NCI-H460 (cell line): ENCODE measurements around the gene CD27. TPM values are rescaled to one million over a fixed set of nuclear protein-coding genes. Genes with fewer than 3 reads are reported as not detected.
"Not testable (repeated sequence)": the region's sequence is repeated elsewhere in the genome, so short reads cannot be mapped to it uniquely, and the experiment has no call there.

Source experiments
- DNase-seq: peaks from one replicate; pipeline ENCODE4 v3.0.0-alpha.2; 2016; ENCODE audit warnings: low read depth; ENCODE audit errors: extremely low read depth
- total RNA-seq: library from RNA; depleted of rRNA; stranded (reverse); fragments of >200 nt; shearing (Covaris generic); gene quantifications from 2 replicates; pipeline ENCODE4 v1.2.3, GENCODE V29; 2014

CD27 gene
- total RNA-seq, 1 experiment from 2014 or later, result not detected

GRCh38 chr12:6460751-6461371 lies 16.1 kb downstream of the CD27 start:
- DNase-seq, result no peak

GRCh38 chr12:6461401-6462233 lies 16.9 kb downstream of the CD27 start:
- no peak for DNase-seq

GRCh38 chr12:6462234-6462995 lies 17.7 kb downstream of the CD27 start:
- DNase-seq, result no peak

DNA sequence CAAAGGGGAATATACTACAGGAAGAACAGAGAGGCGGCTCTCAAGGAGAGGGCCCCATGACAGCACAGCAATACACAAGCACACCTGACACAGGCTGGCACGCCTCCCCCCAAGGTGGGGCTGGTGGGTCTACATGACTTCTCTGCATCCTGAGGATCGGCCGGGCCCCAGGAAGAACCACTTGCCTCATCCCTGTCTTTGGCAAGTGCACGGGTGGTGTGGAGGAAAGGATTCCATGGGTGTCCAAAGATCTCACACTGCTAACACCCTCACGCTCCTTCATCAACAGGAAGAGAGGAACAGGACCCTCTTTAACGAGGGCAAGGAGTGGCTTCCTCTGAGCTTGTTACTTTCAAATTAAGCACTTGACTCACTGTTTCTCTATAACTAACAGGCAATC lies 18.5 kb downstream of the CD27 start:
- DNase-seq, result no peak

- no peak for DNase-seq
Measured at GRCh38 chr12:6463858-6464257, 19.1 kb downstream of the CD27 start.

DNA sequence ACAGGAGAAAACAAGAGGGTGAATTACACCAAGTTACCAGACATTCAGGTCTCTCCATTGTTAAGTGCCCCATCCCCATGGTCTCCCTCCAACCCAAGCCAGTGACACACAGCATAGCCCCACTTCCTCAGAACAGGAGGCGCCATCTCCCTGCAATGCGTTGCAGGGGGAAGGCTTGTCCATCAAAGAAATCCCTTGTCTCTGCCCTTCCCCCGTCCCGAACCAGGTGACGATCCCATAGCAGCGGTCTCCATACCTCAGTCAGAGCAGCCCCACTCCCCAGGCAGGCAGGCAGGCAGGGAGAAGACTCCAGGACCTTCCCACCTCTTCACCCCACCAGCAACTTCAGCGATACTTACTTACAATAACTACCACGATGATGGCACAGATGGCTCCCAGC lies 19.8 kb downstream of the CD27 start:
- no peak for DNase-seq

GRCh38 chr12:6465467-6466183 lies 20.9 kb downstream of the CD27 start:
- DNase-seq, result peak; percentile 62

DNA sequence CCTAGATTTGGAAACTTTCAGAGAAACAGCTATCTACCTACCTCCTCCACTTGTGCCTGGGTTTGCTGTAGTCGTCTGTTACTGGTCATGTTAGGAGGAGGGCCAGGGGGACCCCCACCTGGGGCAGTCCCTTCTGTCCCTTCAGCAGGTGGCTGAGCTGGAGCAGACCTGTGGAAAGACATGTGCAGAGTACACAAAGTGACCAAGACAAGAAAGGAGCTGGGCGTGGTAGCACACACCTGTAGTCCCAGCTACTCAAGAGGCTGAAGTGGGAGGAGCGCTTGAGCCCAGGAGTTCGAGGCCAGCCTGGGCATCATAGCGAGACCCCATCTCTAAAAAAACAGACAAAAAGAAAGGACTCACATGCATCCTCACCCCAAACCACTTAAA lies 21.4 kb downstream of the CD27 start:
- DNase-seq, result no peak

- not testable (repeated sequence) for DNase-seq
Measured at GRCh38 chr12:6466751-6467150, 22.0 kb downstream of the CD27 start.

- DNase-seq, result not testable (repeated sequence)
Measured at GRCh38 chr12:6467571-6468282, 23.0 kb downstream of the CD27 start.

- DNase-seq, result no peak
Measured at GRCh38 chr12:6468283-6468575, 23.5 kb downstream of the CD27 start.

DNA sequence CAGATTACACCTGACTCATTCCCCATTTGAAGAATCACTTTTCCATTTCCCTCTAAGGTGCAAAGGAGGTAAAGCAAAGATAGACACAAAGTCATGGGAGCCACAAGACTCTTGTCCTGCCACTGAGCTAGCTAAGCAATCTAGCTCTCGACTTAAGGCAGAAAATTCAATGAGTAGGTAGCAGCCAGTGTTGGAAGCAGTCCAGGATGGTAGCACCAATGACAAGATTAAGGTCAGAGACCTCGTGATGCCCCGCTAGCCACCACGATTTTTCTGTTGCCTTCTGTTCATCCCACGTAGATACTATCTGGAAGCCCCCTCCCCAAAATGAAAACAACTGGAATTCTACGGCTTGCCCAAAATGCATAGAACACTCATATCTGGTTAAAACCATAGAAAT lies 24.3 kb downstream of the CD27 start:
- no peak for DNase-seq

DNA sequence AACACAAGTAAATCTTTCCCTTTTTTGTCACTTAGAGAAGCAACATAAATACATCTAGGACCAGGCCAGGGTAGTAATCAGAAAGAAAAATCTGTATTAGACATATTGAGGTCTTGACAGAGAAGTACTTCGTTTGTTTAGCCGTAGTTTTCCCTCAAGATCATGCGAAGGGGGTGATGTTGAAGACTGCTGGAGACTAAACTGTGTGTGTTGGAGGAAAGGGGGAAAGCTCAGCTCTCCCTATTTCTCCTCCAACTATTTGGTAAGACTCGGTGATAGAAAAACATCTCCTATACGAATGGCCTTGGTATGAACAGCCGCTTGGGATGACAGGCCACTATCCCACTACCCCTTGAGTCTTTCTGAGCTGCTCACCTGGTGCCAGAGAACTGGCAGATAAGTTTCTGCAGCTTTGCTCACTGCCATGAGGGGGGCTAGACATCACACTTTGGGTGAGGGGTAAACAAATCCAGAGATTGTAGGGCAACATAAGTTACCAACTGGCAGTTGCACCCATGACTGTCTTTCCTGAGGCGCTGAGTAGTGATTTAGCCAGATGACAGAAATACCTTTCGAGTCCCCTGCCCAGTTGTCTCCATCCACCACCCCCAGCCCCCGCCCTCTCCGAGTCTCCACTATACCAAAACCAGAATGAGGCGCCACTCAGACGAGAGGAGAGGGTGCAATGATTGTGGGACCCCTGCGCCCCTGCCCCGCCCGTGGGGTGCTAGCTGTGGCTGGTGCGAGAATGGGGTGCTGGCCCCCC lies 25.0 kb downstream of the CD27 start:
- no peak for DNase-seq

GRCh38 chr12:6470375-6471163 lies 25.8 kb downstream of the CD27 start, which contains the start of gene VAMP1:
Gene VAMP1, minus strand, starts transcription at chr12:6470677. Its CDS starts 146 bp downstream, at chr12:6470531.
- peak; percentile 95 for DNase-seq

GRCh38 chr12:6471989-6472360 lies 27.2 kb downstream of the CD27 start:
- DNase-seq, result no peak

- DNase-seq, result no peak
Measured at GRCh38 chr12:6472491-6472890, 27.7 kb downstream of the CD27 start.

- not testable (repeated sequence) for DNase-seq
Measured at GRCh38 chr12:6475233-6475975, 30.6 kb downstream of the CD27 start.

DNA sequence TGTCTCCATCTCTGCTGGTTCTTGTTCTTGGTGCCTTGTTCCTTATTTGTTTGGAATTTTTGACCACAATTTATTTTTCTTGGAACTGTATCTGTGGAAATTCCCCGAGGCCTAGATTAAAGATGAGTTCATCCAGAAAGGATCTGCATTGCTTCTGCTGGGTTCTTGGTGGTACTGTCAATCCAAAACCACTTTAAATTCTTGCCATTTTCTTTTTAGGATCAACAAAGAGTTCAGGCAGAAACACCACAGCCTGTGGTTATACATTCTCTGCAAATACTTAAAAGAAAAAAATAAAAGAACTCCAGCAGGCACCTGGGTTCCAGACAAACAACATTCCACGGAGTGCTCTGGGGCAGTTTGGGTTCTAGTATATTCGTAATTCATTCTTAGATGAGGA lies 31.7 kb downstream of the CD27 start:
- no peak for DNase-seq
